ENCODE data around the gene ABHD18.

The ABHD18 gene

GRCh38 chr4:128076464-128076863 lies 111.3 kb downstream of the ABHD18 start:
- no peak for DNase-seq

All from activated CD4-positive, CD25-positive, alpha-beta regulatory T cell (primary cell).